Stimulated activated naive B cell treated with anti-CD40 and anti-IgM and Interleukin-4, amounts not matched to agents 10 μg/mL and 1 μg/mL and 100 μg/mL, for 72 hours (primary cell): ENCODE results near the gene MDC1.

Experiments
- ATAC-seq, 2 donors: fragments of 150-1000 bp; cut with Tn5 transposase; replicated peaks; 2 replicates each; pipeline ENCODE4 v1.10.0; 2021; ENCODE audit warnings: moderate library complexity in 1 of 2
- DNase-seq: peaks from one replicate; pipeline ENCODE4 v3.0.0; 2021
- H3K27ac Mint-ChIP-seq: one replicate; pipeline ENCODE4 v1.8.0; 2022; ENCODE audit warnings: mild to moderate bottlenecking, mixed read lengths
- H3K27me3 Mint-ChIP-seq, 2 donors: one replicate each; pipeline ENCODE4 v1.8.0; 2022; ENCODE audit warnings: mixed read lengths in 2 of 2
- H3K36me3 Mint-ChIP-seq, 2 donors: one replicate each; pipeline ENCODE4 v1.8.0; 2022; ENCODE audit warnings: mixed read lengths in 2 of 2, mild to moderate bottlenecking in 1 of 2
- H3K4me1 Mint-ChIP-seq, 2 donors: one replicate each; pipeline ENCODE4 v1.8.0; 2022; ENCODE audit warnings: mixed read lengths in 2 of 2, mild to moderate bottlenecking in 1 of 2
- H3K4me3 Mint-ChIP-seq, 2 donors: one replicate each; pipeline ENCODE4 v1.8.0; 2022; ENCODE audit warnings: mild to moderate bottlenecking in 2 of 2, mixed read lengths in 2 of 2, moderate library complexity in 1 of 2
- H3K9me3 Mint-ChIP-seq, 2 donors: one replicate each; pipeline ENCODE4 v1.8.0; 2022; ENCODE audit warnings: mixed read lengths in 2 of 2, mild to moderate bottlenecking in 1 of 2

MDC1 gene

DNA sequence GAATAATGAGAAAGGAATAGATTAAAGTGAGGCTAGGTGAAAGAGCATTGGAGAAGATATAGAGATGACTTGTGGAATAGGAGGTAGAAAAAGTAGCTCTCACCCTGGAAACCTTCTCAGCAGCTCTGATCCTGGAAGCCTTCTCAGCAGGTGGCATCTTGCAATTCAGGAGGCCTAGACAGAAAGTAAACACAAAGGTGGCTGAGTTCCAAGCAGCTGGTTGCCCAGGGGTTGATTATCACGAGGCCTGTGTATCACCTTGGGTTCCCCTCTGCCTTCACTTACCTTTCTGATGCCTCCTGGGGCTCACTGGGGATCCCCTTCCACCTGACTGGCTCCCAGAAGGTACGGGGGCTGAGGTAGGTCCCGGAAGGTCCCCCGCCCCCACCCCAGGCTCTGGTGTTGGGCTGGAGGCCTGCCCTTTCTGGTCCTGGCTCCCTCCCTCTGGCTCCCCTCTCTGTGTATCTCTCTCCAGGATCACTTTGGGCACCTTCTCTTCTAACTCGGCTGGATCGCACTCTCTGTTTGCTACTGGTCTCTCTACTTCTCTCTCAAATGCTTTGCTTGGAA lies 9.7 kb downstream of the MDC1 start:
- peaks cover 59 to 74% of the 10 kb centered on the region in 2 donors for H3K36me3 Mint-ChIP-seq
- DNase-seq, result no peak
- H3K4me1 Mint-ChIP-seq, result peaks cover 18 to 24% of the 10 kb centered on the region in 2 donors
- H3K9me3 Mint-ChIP-seq, result no peaks in the 10 kb centered on the region
- no peak overlapping the region for H3K27ac Mint-ChIP-seq
- no peak overlapping the region for H3K4me3 Mint-ChIP-seq
- H3K27me3 Mint-ChIP-seq, result no peaks in the 10 kb centered on the region
- no peak for ATAC-seq

DNA sequence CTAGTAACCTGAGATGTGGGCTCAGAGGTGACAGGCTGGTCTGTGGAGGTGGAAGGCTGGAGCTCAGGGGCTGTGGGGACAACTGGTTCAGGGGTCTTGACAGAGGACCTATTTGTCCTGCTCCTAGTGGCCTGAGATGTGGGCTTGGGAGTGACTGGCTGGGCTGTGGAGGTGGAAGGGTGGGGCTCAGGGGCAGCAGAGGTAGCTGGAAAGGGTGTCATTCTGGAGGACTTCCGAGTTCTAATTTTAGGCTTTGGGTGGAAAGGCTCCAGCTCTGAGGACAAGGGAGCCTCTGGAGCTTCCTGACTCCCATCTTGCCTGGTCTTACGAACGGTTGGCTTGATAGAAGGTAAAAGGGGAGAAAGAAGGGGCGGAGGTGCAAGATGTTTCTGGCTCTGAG lies 11.5 kb downstream of the MDC1 start:
- Mint-ChIP-seq H3K4me1 (peaks cover 12 to 14% of the 10 kb centered on the region in 2 donors), H3K9me3 (no peaks in the 10 kb centered on the region), H3K27ac (no peak overlapping the region), H3K4me3 (no peak overlapping the region), H3K27me3 (no peaks in the 10 kb centered on the region), H3K36me3 (peaks cover 49 to 63% of the 10 kb centered on the region in 2 donors)
- no peak for ATAC-seq
- no peak for DNase-seq

DNA sequence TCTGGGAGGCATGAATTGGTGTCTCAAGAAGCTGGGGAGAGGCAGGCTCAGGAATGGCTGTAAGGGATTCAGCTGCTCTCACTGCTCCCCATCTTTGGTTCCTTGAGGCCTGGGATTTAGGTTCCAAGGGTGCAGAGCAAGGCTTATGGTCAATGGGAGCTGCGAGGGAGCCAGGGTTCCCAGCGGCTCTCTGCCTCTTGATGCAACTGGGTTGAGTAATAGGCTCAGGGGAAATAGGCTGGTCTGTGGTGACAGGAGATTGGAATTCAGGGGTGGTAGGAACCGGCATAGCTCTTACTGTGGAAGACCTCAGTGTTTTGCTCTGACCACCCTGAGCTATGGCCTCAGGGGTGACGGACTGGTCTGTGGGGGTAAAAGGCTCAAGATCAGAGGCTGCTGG lies 13.3 kb downstream of the MDC1 start:
- Mint-ChIP-seq H3K4me1 (peaks cover 10 to 14% of the 10 kb centered on the region in 2 donors), H3K27ac (peak overlapping the region; percentile 10), H3K36me3 (peaks cover 53 to 65% of the 10 kb centered on the region in 2 donors), H3K4me3 (no peak overlapping the region), H3K27me3 (no peaks in the 10 kb centered on the region), H3K9me3 (no peaks in the 10 kb centered on the region)
- no peak for ATAC-seq
- DNase-seq, result no peak

DNA sequence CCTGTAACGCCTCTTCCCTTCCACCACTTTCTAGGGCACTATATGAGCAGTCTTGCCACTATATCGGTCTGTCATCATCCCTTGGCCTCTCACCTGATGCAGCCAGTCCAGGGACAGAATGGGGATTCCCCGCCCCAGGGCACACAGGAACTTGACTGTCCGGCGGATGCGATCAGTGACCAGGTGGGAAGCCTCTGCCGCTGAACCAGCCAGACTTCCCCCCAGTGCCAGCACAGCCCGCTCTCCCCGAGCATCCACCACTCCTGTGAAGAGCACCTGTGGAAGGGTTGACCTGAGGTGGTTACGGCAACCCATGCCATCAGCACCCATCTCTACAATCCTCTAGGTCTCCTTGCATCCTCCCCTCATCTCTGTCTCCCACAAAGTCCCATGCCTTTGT lies 14.1 kb downstream of the MDC1 start:
- Mint-ChIP-seq H3K4me3 (no peak overlapping the region), H3K27ac (no peak overlapping the region), H3K4me1 (peaks cover 8 to 14% of the 10 kb centered on the region in 2 donors), H3K27me3 (no peaks in the 10 kb centered on the region), H3K36me3 (peaks cover 51 to 61% of the 10 kb centered on the region in 2 donors), H3K9me3 (no peaks in the 10 kb centered on the region)
- DNase-seq (no peak), ATAC-seq (no peak)

DNA sequence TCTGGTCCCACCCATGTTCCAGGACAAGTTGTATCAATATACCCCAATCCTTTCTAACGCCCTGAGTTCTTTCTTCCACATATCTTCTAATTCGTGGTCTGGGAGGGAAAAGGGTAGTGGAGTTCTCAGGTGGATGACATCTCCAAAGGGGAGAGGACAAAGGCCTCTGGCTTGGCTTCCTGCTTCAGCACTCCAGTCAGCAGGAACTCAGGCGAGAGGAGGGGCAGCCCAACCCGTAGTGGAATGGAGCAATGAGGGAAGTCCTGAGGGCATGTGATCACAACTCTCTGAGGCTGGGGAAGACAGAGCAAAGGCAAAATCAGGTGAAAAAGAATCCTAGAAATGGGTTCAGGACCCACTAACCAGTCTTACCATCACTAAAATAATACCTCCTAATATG lies 16.7 kb downstream of the MDC1 start:
- Mint-ChIP-seq H3K4me3 (no peak overlapping the region), H3K27ac (no peak overlapping the region), H3K9me3 (no peaks in the 10 kb centered on the region), H3K27me3 (no peaks in the 10 kb centered on the region), H3K4me1 (peaks cover 5 to 8% of the 10 kb centered on the region in 2 donors), H3K36me3 (peaks cover 37 to 48% of the 10 kb centered on the region in 2 donors)
- ATAC-seq (no peak), DNase-seq (no peak)

DNA sequence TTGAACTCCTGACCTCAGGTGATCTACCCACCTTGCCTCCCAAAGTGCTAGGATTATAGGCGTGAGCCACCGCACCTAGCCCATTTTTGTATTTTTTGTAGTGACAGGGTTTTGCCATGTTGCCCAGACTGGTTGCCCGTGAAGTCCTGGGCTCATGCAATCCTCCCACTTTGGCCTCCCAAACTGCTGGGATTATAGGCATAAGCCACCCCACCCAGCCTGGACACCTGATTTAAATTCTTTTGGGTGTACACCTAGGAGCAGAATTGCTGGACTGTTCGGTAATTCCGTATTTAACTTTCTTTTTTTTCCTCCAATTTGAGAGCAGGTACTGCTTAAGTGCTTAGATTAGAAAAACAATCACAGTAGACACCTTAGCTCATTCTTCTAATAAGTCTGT lies 20.6 kb downstream of the MDC1 start:
- no peak for ATAC-seq
- DNase-seq, result no peak

DNA sequence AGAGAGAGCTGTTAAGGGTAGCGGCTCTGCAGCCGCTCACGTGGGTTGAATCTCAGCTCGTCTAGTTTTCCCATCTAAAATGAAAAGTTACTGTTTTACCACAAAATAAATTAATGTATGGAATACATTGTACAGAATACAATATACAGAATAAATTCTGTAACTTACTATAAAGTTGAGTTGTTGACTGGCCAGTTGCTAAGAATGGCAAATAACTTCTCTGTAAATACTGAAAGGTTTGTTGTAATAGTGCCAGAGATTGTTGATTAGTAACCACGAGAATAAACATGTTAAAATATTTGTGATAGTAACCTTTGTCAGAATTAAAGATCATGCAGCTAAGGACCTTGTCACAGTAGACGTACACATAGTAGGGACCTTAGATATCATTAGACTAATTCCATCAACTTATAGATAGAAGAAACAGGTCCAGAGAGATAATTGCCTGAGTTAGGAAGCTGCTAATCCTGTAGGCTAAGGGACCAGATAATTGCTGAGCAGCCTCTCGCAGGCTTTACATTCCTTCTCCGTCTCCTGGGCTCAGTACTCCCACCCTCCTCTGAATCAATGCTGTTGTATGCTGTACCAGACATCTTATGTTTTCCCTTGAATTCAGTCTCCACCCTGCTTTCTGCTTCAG lies 25.8 kb downstream of the MDC1 start:
- Mint-ChIP-seq H3K4me3 (peak overlapping the region; percentile 95 to 99), H3K9me3 (no peaks in the 10 kb centered on the region), H3K27me3 (no peaks in the 10 kb centered on the region), H3K36me3 (peaks cover 6 to 15% of the 10 kb centered on the region in 2 donors), H3K27ac (no peak overlapping the region), H3K4me1 (peaks cover 34 to 35% of the 10 kb centered on the region in 2 donors)
- no peak for ATAC-seq
- no peak for DNase-seq

More for the DNA sequence above, 20.6 kb downstream of the MDC1 start:
- no peak overlapping the region for H3K4me3 Mint-ChIP-seq
- peaks cover 0 to 6% of the 10 kb centered on the region in 2 donors for H3K4me1 Mint-ChIP-seq
- H3K27me3 Mint-ChIP-seq, result no peaks in the 10 kb centered on the region
- peaks cover 6 to 15% of the 10 kb centered on the region in 2 donors for H3K36me3 Mint-ChIP-seq
- no peak overlapping the region for H3K27ac Mint-ChIP-seq
- H3K9me3 Mint-ChIP-seq, result no peaks in the 10 kb centered on the region

DNA sequence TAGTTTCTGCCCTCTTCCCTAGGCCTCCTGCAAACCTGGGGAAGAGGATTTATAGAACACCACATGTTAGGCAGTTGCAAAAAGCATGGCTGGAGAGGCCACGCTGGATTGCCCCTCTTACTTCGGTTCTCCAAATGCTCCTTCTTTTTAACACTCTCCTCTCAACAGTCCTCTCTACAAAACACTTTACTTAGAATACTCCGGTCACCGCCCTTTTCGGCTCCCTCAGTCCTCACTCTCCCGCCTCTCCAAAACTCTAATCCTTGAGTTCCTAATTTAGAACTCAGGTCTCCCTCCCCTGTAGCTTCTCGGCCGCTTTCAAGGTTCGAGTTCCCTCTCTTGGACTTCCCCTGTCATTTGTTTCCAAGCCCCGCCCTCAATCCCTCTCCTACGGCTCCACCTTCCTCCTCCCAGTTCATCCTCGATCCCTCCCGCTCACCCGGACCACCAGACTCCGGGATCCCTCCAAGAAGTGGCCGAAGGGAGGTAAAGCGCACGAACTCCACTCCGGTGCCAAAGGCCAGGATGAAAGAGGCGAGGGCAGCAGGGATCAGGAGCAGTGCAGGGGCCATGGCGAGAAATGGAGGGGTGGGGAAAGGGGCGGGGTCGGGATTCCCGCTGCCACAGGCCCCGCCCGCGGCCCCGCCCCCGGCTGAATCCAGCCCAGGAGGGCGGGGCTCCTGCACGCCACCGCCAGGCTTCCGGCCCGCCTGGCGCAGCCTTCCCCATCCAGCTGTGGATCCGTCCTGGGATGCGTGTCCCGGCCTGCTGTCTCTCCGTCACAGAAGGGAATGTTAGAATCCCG lies 26.5 kb downstream of the MDC1 start, which contains the start of gene NRM:
Gene NRM, minus strand, starts transcription at position 582 of the 805 bp plus-strand sequence. Its CDS starts 10 bp downstream, at position 572.
- peaks cover 13 to 22% of the 10 kb centered on the region in 2 donors for H3K36me3 Mint-ChIP-seq
- no peaks in the 10 kb centered on the region for H3K9me3 Mint-ChIP-seq
- H3K27me3 Mint-ChIP-seq, result no peaks in the 10 kb centered on the region
- ATAC-seq (peak; percentile 20 to 28), DNase-seq (peak; percentile 54)
- H3K4me3 Mint-ChIP-seq, result peak within 1 kb of the TSS; percentile 95 to 99
- peak within 1 kb of the TSS; percentile 92 for H3K27ac Mint-ChIP-seq
- peaks cover 34 to 42% of the 10 kb centered on the region in 2 donors for H3K4me1 Mint-ChIP-seq

DNA sequence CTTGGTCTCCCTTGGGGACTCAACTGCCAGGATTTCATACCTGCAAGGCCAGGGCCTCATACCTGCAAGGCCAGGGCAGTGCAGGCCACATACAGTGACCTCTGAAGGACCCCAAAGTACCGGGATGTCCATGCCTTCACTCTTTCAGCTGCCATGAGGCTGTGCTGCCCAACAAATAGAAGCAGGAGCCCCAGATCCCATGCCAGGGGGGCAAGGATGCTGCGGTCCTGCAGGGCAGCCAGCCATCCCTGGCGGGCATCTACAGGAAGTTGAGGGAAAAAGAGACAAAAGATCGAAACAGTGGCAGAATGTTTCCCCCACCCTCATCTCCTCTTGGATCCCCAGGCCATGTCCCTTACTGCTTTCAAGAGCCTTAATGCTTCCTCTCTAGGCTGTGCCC lies 27.1 kb downstream of the MDC1 start:
- Mint-ChIP-seq H3K27me3 (no peaks in the 10 kb centered on the region), H3K27ac (peak overlapping the region; percentile 92), H3K36me3 (peaks cover 20 to 28% of the 10 kb centered on the region in 2 donors), H3K4me3 (peak overlapping the region; percentile 95 to 99), H3K9me3 (no peaks in the 10 kb centered on the region), H3K4me1 (peaks cover 39 to 48% of the 10 kb centered on the region in 2 donors)
- no peak for ATAC-seq
- DNase-seq, result no peak

DNA sequence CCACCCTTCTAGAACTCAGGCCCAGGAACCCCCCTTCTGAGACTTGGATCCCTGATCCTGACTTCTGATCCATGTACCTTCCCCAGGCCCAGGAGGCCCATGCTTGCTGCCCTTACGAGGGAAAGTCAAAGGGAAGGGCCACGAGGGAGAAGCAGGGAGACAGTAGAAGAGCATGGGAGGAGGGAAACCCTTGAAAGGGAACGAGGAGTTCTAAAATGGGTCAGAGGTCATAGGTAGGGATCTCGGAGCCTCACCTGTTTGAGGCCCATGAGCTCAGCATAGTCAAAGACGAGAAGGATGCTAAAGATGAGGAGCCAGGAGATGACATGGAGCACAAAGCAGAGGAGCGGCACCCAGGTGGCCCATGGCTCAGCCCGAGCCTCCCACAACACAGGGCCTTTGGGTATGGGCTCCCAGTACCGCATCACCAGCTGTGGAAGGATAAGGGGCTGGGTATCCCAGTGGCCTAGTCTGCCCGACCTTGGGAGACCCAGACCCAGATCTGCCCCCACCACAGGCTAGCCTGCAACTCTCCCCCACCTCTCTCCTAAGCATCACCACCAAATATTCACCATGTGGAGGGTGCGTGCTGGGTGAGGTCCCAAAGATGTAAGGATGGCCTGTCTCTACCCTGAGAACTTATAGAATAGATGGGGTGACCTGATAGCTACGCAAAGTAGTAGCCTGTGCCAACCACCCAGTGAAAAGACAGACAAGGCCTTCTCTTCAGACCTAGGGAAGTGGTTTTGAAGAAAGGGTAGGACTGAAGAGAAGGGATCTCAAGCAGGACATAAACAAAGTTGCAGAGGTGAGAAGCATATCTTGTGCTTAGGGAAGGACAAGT lies 27.8 kb downstream of the MDC1 start:
- peak overlapping the region; percentile 95 to 99 for H3K4me3 Mint-ChIP-seq
- peaks cover 24 to 35% of the 10 kb centered on the region in 2 donors for H3K36me3 Mint-ChIP-seq
- H3K4me1 Mint-ChIP-seq, result peaks cover 40 to 50% of the 10 kb centered on the region in 2 donors
- no peak for ATAC-seq
- no peaks in the 10 kb centered on the region for H3K9me3 Mint-ChIP-seq
- H3K27me3 Mint-ChIP-seq, result no peaks in the 10 kb centered on the region
- peak overlapping the region; percentile 92 for H3K27ac Mint-ChIP-seq
- DNase-seq, result no peak

DNA sequence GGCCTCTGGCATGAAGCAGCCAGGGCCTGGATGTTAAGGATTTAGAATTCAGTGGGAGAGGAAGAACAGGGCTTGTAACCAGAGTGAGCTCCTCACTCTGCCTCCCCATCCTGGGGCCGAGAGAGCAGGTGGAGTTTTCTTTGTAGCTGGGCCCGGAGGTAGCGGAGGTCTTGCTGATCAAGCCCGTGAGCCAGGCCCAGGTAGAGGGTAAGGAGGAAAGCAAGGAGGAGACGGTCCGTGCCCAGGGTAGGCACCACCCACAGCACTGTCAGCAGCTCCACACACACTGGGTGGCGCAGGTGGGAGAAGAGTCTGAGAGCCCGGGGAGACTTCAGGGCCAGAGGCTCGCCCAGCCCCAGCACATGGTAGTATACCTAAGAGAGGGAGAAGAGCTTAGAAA lies 28.5 kb downstream of the MDC1 start:
- peaks cover 42 to 50% of the 10 kb centered on the region in 2 donors for H3K4me1 Mint-ChIP-seq
- H3K27me3 Mint-ChIP-seq, result no peaks in the 10 kb centered on the region
- no peaks in the 10 kb centered on the region for H3K9me3 Mint-ChIP-seq
- peaks cover 31 to 41% of the 10 kb centered on the region in 2 donors for H3K36me3 Mint-ChIP-seq
- H3K4me3 Mint-ChIP-seq, result peak overlapping the region; percentile 89 to 99
- H3K27ac Mint-ChIP-seq, result peak overlapping the region; percentile 38
- ATAC-seq (peak; percentile 17 to 19), DNase-seq (peak; percentile 39)

DNA sequence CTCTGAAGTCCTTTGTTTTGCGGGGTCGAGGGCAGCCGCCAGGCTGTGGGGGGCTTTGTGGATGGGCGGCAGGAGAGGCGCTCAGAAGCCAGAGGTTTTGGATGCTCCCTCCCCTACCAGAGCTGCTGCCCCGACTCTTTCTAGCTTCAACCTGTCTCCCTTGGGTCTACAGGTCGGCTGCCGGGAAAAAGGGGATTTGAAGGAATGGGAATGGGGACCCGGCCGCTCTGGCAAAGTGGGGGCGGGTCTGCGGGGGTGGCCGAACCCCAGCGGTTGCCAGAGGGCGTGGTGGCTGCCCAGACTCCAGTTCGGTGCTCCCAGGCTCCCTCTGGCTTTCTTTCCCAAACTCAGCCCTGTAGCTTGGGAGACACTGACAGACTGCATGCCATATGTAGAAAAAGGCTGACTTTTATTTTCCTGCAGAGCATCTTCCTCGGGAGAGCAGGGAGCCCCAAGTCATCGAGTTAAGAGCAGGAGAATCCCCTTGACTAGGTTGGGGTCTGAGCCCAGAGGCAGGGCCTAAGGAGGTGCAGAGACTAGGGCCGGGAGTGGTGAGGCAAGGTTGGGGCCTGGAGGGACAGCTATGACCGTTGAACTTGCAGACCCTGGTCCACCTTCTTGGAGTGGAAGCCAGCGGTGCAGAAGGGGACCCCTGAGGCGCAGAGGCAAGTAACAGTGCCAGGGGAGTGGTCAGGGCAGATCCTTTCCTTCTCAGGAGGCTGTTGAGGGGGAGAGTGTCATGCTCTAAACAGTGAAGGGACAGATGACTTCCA lies 29.2 kb downstream of the MDC1 start:
- no peak for DNase-seq
- ATAC-seq, result no peak
- H3K27ac Mint-ChIP-seq, result peak overlapping the region; percentile 91
- H3K36me3 Mint-ChIP-seq, result peaks cover 38 to 49% of the 10 kb centered on the region in 2 donors
- H3K4me1 Mint-ChIP-seq, result peaks cover 44 to 53% of the 10 kb centered on the region in 2 donors
- peak overlapping the region; percentile 89 to 99 for H3K4me3 Mint-ChIP-seq
- H3K27me3 Mint-ChIP-seq, result no peaks in the 10 kb centered on the region
- no peaks in the 10 kb centered on the region for H3K9me3 Mint-ChIP-seq

DNA sequence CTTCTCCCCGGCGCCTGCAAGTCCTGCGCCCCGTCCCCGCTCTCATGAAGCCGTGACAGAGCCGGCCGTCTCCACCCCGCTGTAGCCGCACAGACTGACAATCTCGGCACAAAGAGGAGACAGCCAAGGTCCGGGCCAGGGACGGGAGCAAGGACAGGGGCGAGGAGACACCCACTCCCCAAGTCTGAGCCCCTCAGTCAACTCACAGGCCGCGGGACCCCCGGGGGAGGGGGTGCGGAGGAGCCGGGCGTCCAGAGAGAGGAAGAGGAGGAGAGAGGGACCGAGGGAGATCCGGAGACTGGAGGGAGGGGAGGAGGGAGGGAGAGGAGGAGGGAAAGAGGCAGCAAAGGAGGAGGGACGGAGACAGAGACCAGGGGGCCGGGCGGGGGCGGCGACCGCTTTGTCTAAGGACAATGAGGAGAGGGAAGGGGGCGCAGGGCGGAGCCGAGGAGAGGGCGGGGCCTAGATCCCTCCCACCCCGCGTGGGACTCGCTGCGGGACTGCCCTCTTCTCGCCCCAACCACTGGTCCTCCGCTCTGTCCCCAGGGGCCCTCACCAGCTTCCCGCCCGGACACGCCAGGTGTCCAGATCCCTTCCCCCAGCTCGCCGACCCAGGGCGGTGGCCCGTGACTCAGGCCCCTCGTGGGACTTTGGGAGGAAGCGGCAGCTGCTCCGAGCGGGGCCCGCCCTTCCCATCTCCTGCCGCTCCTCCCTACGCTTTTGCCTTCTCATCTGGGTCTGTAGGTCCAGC lies 30.0 kb downstream of the MDC1 start:
- Mint-ChIP-seq H3K27me3 (no peaks in the 10 kb centered on the region), H3K4me3 (peak overlapping the region; percentile 89 to 99), H3K9me3 (no peaks in the 10 kb centered on the region), H3K4me1 (peaks cover 47 to 61% of the 10 kb centered on the region in 2 donors), H3K27ac (peak overlapping the region; percentile 91), H3K36me3 (peaks cover 44 to 56% of the 10 kb centered on the region in 2 donors)
- DNase-seq (peak; percentile 96), ATAC-seq (peak; percentile 52 to 64)
